ENCODE results near the gene HMSD.

The HMSD gene

GRCh38 chr18:63980896-63981460 is 31.9 kb downstream of the HMSD start:
- TF ChIP-seq CTCF (IDR thresholded peaks at IDR 0.05), result no peak
- no peaks in the 10 kb centered on the region for H3K27me3 ChIP-seq
- peaks cover 40 to 44% of the 10 kb centered on the region in 2 experiments for H3K4me1 ChIP-seq (ENCODE audit: control insufficient read depth in 1 of 2, insufficient read depth in 1 of 2, low read depth in 1 of 2, low read length in 1 of 2)

GRCh38 chr18:63981719-63982118 is 32.6 kb downstream of the HMSD start:
- peaks cover 35 to 40% of the 10 kb centered on the region in 2 experiments for H3K4me1 ChIP-seq (ENCODE audit: control insufficient read depth in 1 of 2, insufficient read depth in 1 of 2, low read depth in 1 of 2, low read length in 1 of 2)
- H3K4me3 ChIP-seq (ENCODE audit: low read depth in 1 of 2, low read length in 1 of 2), result no peak overlapping the region
- H3K27ac ChIP-seq, result peak overlapping the region; percentile 56
- H3K27me3 ChIP-seq, result no peaks in the 10 kb centered on the region
- H3K36me3 ChIP-seq, result peaks cover 43% of the 10 kb centered on the region
- no peak for TF ChIP-seq CTCF (IDR thresholded peaks at IDR 0.05)
- H3K9me3 ChIP-seq, result no peaks in the 10 kb centered on the region

More at GRCh38 chr18:63980896-63981460, 31.9 kb downstream of the HMSD start:
- no peak overlapping the region for H3K4me3 ChIP-seq (ENCODE audit: low read depth in 1 of 2, low read length in 1 of 2)
- H3K27ac ChIP-seq, result peak overlapping the region; percentile 56
- H3K9me3 ChIP-seq, result no peaks in the 10 kb centered on the region
- H3K36me3 ChIP-seq, result peaks cover 36% of the 10 kb centered on the region

- Histone ChIP-seq H3K4me3 (ENCODE audit: low read depth in 1 of 2, low read length in 1 of 2) (no peak overlapping the region), H3K4me1 (ENCODE audit: control insufficient read depth in 1 of 2, insufficient read depth in 1 of 2, low read depth in 1 of 2, low read length in 1 of 2) (peaks cover 35 to 40% of the 10 kb centered on the region in 2 experiments), H3K27me3 (no peaks in the 10 kb centered on the region), H3K9me3 (no peaks in the 10 kb centered on the region), H3K27ac (peak overlapping the region; percentile 56), H3K36me3 (peaks cover 49% of the 10 kb centered on the region)
- TF ChIP-seq CTCF (IDR thresholded peaks at IDR 0.05), result no peak
Measured at GRCh38 chr18:63982361-63982760, 33.3 kb downstream of the HMSD start.

- H3K36me3 ChIP-seq, result peaks cover 63% of the 10 kb centered on the region
- H3K27ac ChIP-seq, result no peak overlapping the region
- no peak for TF ChIP-seq CTCF (IDR thresholded peaks at IDR 0.05)
- H3K27me3 ChIP-seq, result no peaks in the 10 kb centered on the region
- no peak overlapping the region for H3K4me3 ChIP-seq (ENCODE audit: low read depth in 1 of 2, low read length in 1 of 2)
- H3K4me1 ChIP-seq (ENCODE audit: control insufficient read depth in 1 of 2, insufficient read depth in 1 of 2, low read depth in 1 of 2, low read length in 1 of 2), result peaks cover 9 to 10% of the 10 kb centered on the region in 2 experiments
- no peaks in the 10 kb centered on the region for H3K9me3 ChIP-seq
Measured at GRCh38 chr18:63986885-63987284, 37.8 kb downstream of the HMSD start.

GRCh38 chr18:63987743-63988142 is 38.6 kb downstream of the HMSD start:
- no peak for TF ChIP-seq CTCF (IDR thresholded peaks at IDR 0.05)

More at GRCh38 chr18:63987743-63988142, 38.6 kb downstream of the HMSD start:
- Histone ChIP-seq H3K9me3 (no peaks in the 10 kb centered on the region), H3K4me3 (ENCODE audit: low read depth in 1 of 2, low read length in 1 of 2) (no peak overlapping the region), H3K36me3 (peaks cover 55% of the 10 kb centered on the region), H3K27me3 (no peaks in the 10 kb centered on the region), H3K4me1 (ENCODE audit: control insufficient read depth in 1 of 2, insufficient read depth in 1 of 2, low read depth in 1 of 2, low read length in 1 of 2) (peaks cover under 1 to 2% of the 10 kb centered on the region in 2 experiments), H3K27ac (no peak overlapping the region)

Data from neutrophil (primary cell).